Stimulated activated naive B cell treated with anti-CD40 and anti-IgM and Interleukin-4, amounts not matched to agents 10 μg/mL and 1 μg/mL and 100 μg/mL, for 72 hours (primary cell): ENCODE results near the gene TIGAR.

Experiments
- ATAC-seq, 2 donors: fragments of 150-1000 bp; cut with Tn5 transposase; replicated peaks; 2 replicates each; pipeline ENCODE4 v1.10.0; 2021; ENCODE audit warnings: moderate library complexity in 1 of 2
- DNase-seq: peaks from one replicate; pipeline ENCODE4 v3.0.0; 2021
- H3K27ac Mint-ChIP-seq: one replicate; pipeline ENCODE4 v1.8.0; 2022; ENCODE audit warnings: mild to moderate bottlenecking, mixed read lengths
- H3K27me3 Mint-ChIP-seq, 2 donors: one replicate each; pipeline ENCODE4 v1.8.0; 2022; ENCODE audit warnings: mixed read lengths in 2 of 2
- H3K36me3 Mint-ChIP-seq, 2 donors: one replicate each; pipeline ENCODE4 v1.8.0; 2022; ENCODE audit warnings: mixed read lengths in 2 of 2, mild to moderate bottlenecking in 1 of 2
- H3K4me1 Mint-ChIP-seq, 2 donors: one replicate each; pipeline ENCODE4 v1.8.0; 2022; ENCODE audit warnings: mixed read lengths in 2 of 2, mild to moderate bottlenecking in 1 of 2
- H3K4me3 Mint-ChIP-seq, 2 donors: one replicate each; pipeline ENCODE4 v1.8.0; 2022; ENCODE audit warnings: mild to moderate bottlenecking in 2 of 2, mixed read lengths in 2 of 2, moderate library complexity in 1 of 2
- H3K9me3 Mint-ChIP-seq, 2 donors: one replicate each; pipeline ENCODE4 v1.8.0; 2022; ENCODE audit warnings: mixed read lengths in 2 of 2, mild to moderate bottlenecking in 1 of 2

Gene TIGAR

GRCh38 chr12:4320853-4321701 is at the start of gene TIGAR:
TSS of gene TIGAR (plus strand) at chr12:4321213. CDS start at chr12:4321272, 59 bp downstream.
- DNase-seq: peak; percentile 94
- H3K27ac Mint-ChIP-seq: peak within 1 kb of the TSS; percentile 98
- peak within 1 kb of the TSS; percentile 95 to 99 for H3K4me3 Mint-ChIP-seq
- no peaks in the 10 kb centered on the region for H3K27me3 Mint-ChIP-seq
- no peaks in the 10 kb centered on the region for H3K9me3 Mint-ChIP-seq
- peaks cover 12 to 37% of the 10 kb centered on the region in 2 donors for H3K4me1 Mint-ChIP-seq
- peaks cover 16 to 21% of the 10 kb centered on the region in 2 donors for H3K36me3 Mint-ChIP-seq
- peak; percentile 96 to 97 for ATAC-seq

- Mint-ChIP-seq H3K4me3 (peak overlapping the region; percentile 93 to 98), H3K27ac (peak overlapping the region; percentile 98), H3K27me3 (no peaks in the 10 kb centered on the region), H3K36me3 (peaks cover 6 to 20% of the 10 kb centered on the region in 2 donors), H3K4me1 (peaks cover 29 to 54% of the 10 kb centered on the region in 2 donors), H3K9me3 (no peaks in the 10 kb centered on the region)
- DNase-seq (peak; percentile 79), ATAC-seq (peak; percentile 51 to 60)
Observed at GRCh38 chr12:4271717-4272423, 49.1 kb upstream of the TIGAR start.

GRCh38 chr12:4272424-4273272 is 48.4 kb upstream of the TIGAR start:
- H3K4me3 Mint-ChIP-seq: peak overlapping the region; percentile 93 to 98
- peaks cover 10 to 24% of the 10 kb centered on the region in 2 donors for H3K36me3 Mint-ChIP-seq
- H3K27me3 Mint-ChIP-seq: no peaks in the 10 kb centered on the region
- H3K9me3 Mint-ChIP-seq: no peaks in the 10 kb centered on the region
- ATAC-seq (peak; percentile 17), DNase-seq (peak; percentile 71)
- peak overlapping the region; percentile 98 for H3K27ac Mint-ChIP-seq
- H3K4me1 Mint-ChIP-seq: peaks cover 32 to 59% of the 10 kb centered on the region in 2 donors

GRCh38 chr12:4273273-4273651 is 47.8 kb upstream of the TIGAR start:
- H3K27me3 Mint-ChIP-seq: no peaks in the 10 kb centered on the region
- DNase-seq: no peak
- peak overlapping the region; percentile 97 for H3K27ac Mint-ChIP-seq
- ATAC-seq: peak; percentile 3 to 4
- peak overlapping the region; percentile 93 to 98 for H3K4me3 Mint-ChIP-seq
- no peaks in the 10 kb centered on the region for H3K9me3 Mint-ChIP-seq
- peaks cover 34 to 56% of the 10 kb centered on the region in 2 donors for H3K4me1 Mint-ChIP-seq
- H3K36me3 Mint-ChIP-seq: peaks cover 13 to 30% of the 10 kb centered on the region in 2 donors

GRCh38 chr12:4273652-4274395 is 47.2 kb upstream of the TIGAR start, which contains the start of gene CCND2:
TSS of gene CCND2 (plus strand) at chr12:4273762. CDS start at chr12:4274041, 279 bp downstream.
- Mint-ChIP-seq H3K4me1 (peaks cover 28 to 54% of the 10 kb centered on the region in 2 donors), H3K27me3 (no peaks in the 10 kb centered on the region), H3K36me3 (peaks cover 17 to 33% of the 10 kb centered on the region in 2 donors), H3K4me3 (peak within 1 kb of the TSS; percentile 93 to 98), H3K9me3 (no peaks in the 10 kb centered on the region), H3K27ac (peak within 1 kb of the TSS; percentile 98)
- ATAC-seq (peak; percentile 15), DNase-seq (peak; percentile 56)

GRCh38 chr12:4274396-4275015 is 46.5 kb upstream of the TIGAR start:
- Mint-ChIP-seq H3K9me3 (no peaks in the 10 kb centered on the region), H3K27me3 (no peaks in the 10 kb centered on the region), H3K4me1 (peaks cover 27 to 54% of the 10 kb centered on the region in 2 donors), H3K36me3 (peaks cover 21 to 36% of the 10 kb centered on the region in 2 donors), H3K27ac (peak overlapping the region; percentile 97), H3K4me3 (peak overlapping the region; percentile 93 to 98)
- DNase-seq: no peak
- ATAC-seq: no peak

GRCh38 chr12:4275016-4275869 is 45.8 kb upstream of the TIGAR start:
- H3K4me1 Mint-ChIP-seq: peaks cover 27 to 52% of the 10 kb centered on the region in 2 donors
- no peaks in the 10 kb centered on the region for H3K27me3 Mint-ChIP-seq
- ATAC-seq: no peak
- H3K9me3 Mint-ChIP-seq: no peaks in the 10 kb centered on the region
- peaks cover 22 to 39% of the 10 kb centered on the region in 2 donors for H3K36me3 Mint-ChIP-seq
- peak overlapping the region; percentile 93 to 98 for H3K4me3 Mint-ChIP-seq
- H3K27ac Mint-ChIP-seq: peak overlapping the region; percentile 97
- DNase-seq: no peak

- peaks cover 29 to 54% of the 10 kb centered on the region in 2 donors for H3K4me1 Mint-ChIP-seq
- peaks cover 29 to 46% of the 10 kb centered on the region in 2 donors for H3K36me3 Mint-ChIP-seq
- DNase-seq (no peak), ATAC-seq (no peak)
- no peaks in the 10 kb centered on the region for H3K27me3 Mint-ChIP-seq
- no peaks in the 10 kb centered on the region for H3K9me3 Mint-ChIP-seq
- H3K27ac Mint-ChIP-seq: peak overlapping the region; percentile 97
- H3K4me3 Mint-ChIP-seq: peak overlapping the region; percentile 93 to 98
Observed at GRCh38 chr12:4275870-4276301, 45.1 kb upstream of the TIGAR start.

GRCh38 chr12:4276524-4277204 is 44.3 kb upstream of the TIGAR start:
- ATAC-seq (peak; percentile 50 to 51), DNase-seq (peak; percentile 80)
- H3K9me3 Mint-ChIP-seq: no peaks in the 10 kb centered on the region
- peak overlapping the region; percentile 68 to 93 for H3K4me3 Mint-ChIP-seq
- H3K27ac Mint-ChIP-seq: peak overlapping the region; percentile 60
- H3K36me3 Mint-ChIP-seq: peaks cover 32 to 52% of the 10 kb centered on the region in 2 donors
- H3K4me1 Mint-ChIP-seq: peaks cover 32 to 53% of the 10 kb centered on the region in 2 donors
- H3K27me3 Mint-ChIP-seq: no peaks in the 10 kb centered on the region

- no peak for DNase-seq
- peak overlapping the region; percentile 60 for H3K27ac Mint-ChIP-seq
- no peaks in the 10 kb centered on the region for H3K27me3 Mint-ChIP-seq
- H3K9me3 Mint-ChIP-seq: no peaks in the 10 kb centered on the region
- ATAC-seq: no peak
- peak overlapping the region; percentile 68 to 71 for H3K4me3 Mint-ChIP-seq
- peaks cover 33 to 57% of the 10 kb centered on the region in 2 donors for H3K36me3 Mint-ChIP-seq
- H3K4me1 Mint-ChIP-seq: peaks cover 31 to 52% of the 10 kb centered on the region in 2 donors
Observed at GRCh38 chr12:4277205-4277543, 43.8 kb upstream of the TIGAR start.

- no peak for DNase-seq
- H3K27ac Mint-ChIP-seq: no peak overlapping the region
- H3K4me3 Mint-ChIP-seq: no peak overlapping the region
- H3K27me3 Mint-ChIP-seq: no peaks in the 10 kb centered on the region
- ATAC-seq: no peak
- peaks cover 40 to 63% of the 10 kb centered on the region in 2 donors for H3K36me3 Mint-ChIP-seq
- H3K4me1 Mint-ChIP-seq: peaks cover 31 to 46% of the 10 kb centered on the region in 2 donors
- no peaks in the 10 kb centered on the region for H3K9me3 Mint-ChIP-seq
Observed at GRCh38 chr12:4277857-4278256, 43.2 kb upstream of the TIGAR start.
